ENCODE measurements around the gene C3orf22. TPM values are rescaled to one million over a fixed set of nuclear protein-coding genes. Genes with fewer than 3 reads are reported as not detected.

C3orf22 gene
- total RNA-seq, 1 experiment from 2014 or later = not detected

DNA sequence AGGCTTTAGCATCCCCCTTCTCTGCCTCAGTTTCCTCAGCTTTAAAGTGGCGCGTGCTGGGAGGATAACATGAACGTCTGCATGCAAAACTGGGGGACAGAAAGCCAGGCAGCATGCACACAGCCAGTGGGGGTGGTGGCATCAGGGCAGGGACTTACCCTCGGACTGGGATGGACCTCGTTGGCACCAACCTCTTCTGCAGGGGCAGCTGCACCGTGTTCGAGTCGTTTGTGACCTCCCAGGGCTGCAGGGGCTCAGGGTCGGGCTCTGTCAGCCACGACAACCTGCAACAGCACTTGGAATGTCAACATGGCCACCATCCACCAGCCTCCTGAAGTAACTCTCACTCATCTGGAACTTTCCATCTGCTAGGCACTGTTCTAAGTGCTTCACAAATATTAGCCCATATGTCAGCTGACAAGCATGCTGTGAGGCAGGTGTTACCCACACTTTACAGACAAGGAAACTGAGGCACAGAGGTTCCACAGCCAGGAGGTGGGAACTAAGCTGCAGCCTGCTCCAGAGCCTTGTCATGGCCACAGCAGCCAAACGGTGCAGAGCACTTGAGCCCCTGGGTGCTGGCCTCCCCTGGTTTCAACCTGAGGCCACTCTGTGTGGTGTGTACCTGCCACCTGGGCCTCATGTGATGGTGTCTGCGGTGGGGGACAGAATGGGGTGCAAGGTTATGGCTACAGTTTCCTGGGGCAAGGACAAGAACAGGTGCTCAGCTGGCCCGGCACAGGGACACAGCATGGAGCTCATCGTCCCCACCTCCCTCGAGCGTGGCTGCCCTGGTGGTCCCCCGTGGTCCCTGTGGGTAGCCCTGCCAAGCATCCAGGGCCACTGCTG, 6.7 kb downstream of the C3orf22 start:
- Histone ChIP-seq H3K27me3 (ENCODE audit: control insufficient read depth, insufficient read depth, low read length) (no peaks in the 10 kb centered on the region), H3K36me3 (replicated peaks; ENCODE audit: control insufficient read depth, insufficient read depth, low read length) (no peaks in the 10 kb centered on the region), H3K4me3 (ENCODE audit: insufficient read depth, low read depth, low read length) (no peak overlapping the region)
- peak; percentile 29 for DNase-seq

- Histone ChIP-seq H3K27me3 (ENCODE audit: control insufficient read depth, insufficient read depth, low read length) (no peaks in the 10 kb centered on the region), H3K4me3 (ENCODE audit: insufficient read depth, low read depth, low read length) (no peak overlapping the region), H3K36me3 (replicated peaks; ENCODE audit: control insufficient read depth, insufficient read depth, low read length) (no peaks in the 10 kb centered on the region)
- peak; percentile 33 for DNase-seq
These were observed 7.5 kb downstream of the C3orf22 start for GRCh38 chr3:126551121-126551838.

DNA sequence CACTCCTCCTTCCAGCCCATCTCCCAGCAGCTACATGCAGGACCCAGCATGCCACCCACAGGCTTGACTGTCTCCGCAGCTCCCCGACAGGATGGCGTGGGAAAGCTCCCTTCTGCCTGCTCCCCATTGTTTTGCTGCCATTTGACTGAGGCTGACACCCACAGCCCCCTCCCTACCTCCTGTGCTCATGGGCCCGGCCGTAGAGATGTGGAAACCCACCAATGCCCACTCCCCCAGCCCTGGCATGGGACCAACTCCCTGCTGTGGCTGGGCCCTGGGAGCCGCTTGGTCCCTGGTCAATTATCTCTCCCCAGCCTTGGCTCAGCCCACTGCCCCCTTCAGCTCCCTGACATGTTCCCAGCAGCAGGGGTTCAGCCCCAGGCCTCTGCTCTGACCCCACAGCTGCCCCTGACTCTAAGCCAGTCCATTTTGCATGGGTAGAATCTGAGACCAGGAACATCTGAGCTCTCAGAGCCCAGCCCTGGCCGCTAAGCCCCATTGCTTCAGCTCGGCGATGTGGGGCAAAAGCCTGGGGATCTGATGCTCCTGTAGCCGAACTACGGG, 8.2 kb downstream of the C3orf22 start:
- DNase-seq = peak; percentile 46
- Histone ChIP-seq H3K4me3 (ENCODE audit: insufficient read depth, low read depth, low read length) (no peak overlapping the region), H3K36me3 (replicated peaks; ENCODE audit: control insufficient read depth, insufficient read depth, low read length) (no peaks in the 10 kb centered on the region), H3K27me3 (ENCODE audit: control insufficient read depth, insufficient read depth, low read length) (no peaks in the 10 kb centered on the region)

GRCh38 chr3:126549861-126550487, 8.8 kb downstream of the C3orf22 start:
- peak; percentile 55 for DNase-seq
- Histone ChIP-seq H3K27me3 (ENCODE audit: control insufficient read depth, insufficient read depth, low read length) (no peaks in the 10 kb centered on the region), H3K36me3 (replicated peaks; ENCODE audit: control insufficient read depth, insufficient read depth, low read length) (no peaks in the 10 kb centered on the region), H3K4me3 (ENCODE audit: insufficient read depth, low read depth, low read length) (no peak overlapping the region)

- Histone ChIP-seq H3K36me3 (replicated peaks; ENCODE audit: control insufficient read depth, insufficient read depth, low read length) (no peaks in the 10 kb centered on the region), H3K4me3 (ENCODE audit: insufficient read depth, low read depth, low read length) (no peak overlapping the region)
- peak; percentile 69 for DNase-seq
These were observed 9.9 kb downstream of the C3orf22 start for GRCh38 chr3:126548556-126549466.

GRCh38 chr3:126547721-126548120, 11.0 kb downstream of the C3orf22 start:
- Histone ChIP-seq H3K4me3 (ENCODE audit: insufficient read depth, low read depth, low read length) (no peak overlapping the region), H3K27me3 (ENCODE audit: control insufficient read depth, insufficient read depth, low read length) (no peaks in the 10 kb centered on the region), H3K36me3 (replicated peaks; ENCODE audit: control insufficient read depth, insufficient read depth, low read length) (no peaks in the 10 kb centered on the region)
- DNase-seq = peak; percentile 26

More at GRCh38 chr3:126548556-126549466, 9.9 kb downstream of the C3orf22 start:
- no peaks in the 10 kb centered on the region for H3K27me3 ChIP-seq (ENCODE audit: control insufficient read depth, insufficient read depth, low read length)

DNA sequence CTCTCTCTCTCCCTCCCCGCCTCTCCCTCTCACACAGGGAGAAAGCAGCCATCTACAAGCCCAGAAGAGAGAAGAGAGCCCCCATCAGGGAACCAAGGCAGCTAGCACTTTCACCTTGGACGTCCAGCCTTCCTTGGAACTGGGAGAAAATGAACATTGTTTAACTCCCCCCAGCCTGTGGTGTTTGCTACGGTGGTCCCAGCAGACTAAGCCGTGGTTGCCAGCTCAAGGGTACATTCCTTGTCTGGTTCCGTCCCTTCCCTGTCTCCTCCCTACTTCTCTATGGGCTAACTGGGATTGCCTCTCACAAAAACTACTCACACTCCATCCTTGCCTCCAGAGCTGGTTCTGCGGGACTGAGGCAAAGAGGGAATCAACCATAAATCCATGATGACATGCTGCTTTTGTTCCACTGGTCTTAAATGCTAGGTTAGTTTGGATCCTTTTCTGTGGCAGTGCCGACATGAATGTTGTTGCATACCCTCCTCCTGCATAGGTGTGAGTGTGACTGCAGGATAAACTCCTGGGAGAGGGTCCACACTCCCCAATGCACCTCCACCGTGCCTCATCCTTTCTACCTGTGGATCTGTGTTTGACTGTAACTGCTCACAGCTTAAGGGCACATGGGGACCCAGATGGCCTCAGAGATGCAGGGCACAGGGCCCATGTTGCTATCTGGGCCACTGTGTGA, 12.0 kb downstream of the C3orf22 start:
- Histone ChIP-seq H3K27me3 (ENCODE audit: control insufficient read depth, insufficient read depth, low read length) (no peaks in the 10 kb centered on the region), H3K4me3 (ENCODE audit: insufficient read depth, low read depth, low read length) (no peak overlapping the region), H3K36me3 (replicated peaks; ENCODE audit: control insufficient read depth, insufficient read depth, low read length) (no peaks in the 10 kb centered on the region)
- DNase-seq = peak; percentile 36

DNA sequence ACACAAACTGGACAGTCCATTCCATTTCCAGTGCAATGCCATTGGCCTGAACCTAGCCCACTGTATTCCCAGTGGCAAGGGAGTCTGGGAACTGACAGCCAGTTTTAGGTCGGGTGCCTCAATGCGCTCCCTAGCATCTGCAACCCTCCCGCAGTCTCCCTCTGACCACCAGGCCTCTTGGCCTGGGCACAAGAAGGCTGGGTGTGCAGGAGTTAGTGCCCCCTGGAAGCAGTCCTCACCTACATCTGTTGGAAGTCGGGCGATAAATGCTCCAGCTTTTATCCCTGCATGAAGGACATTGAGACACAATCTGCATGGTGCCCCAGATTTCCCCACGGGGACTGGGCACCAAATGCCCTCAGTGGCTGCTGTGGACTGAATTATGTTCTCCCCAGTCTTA, 12.7 kb downstream of the C3orf22 start:
- DNase-seq = no peak
- no peaks in the 10 kb centered on the region for H3K36me3 ChIP-seq (replicated peaks; ENCODE audit: control insufficient read depth, insufficient read depth, low read length)
- H3K27me3 ChIP-seq (ENCODE audit: control insufficient read depth, insufficient read depth, low read length) = no peaks in the 10 kb centered on the region
- H3K4me3 ChIP-seq (ENCODE audit: insufficient read depth, low read depth, low read length) = no peak overlapping the region

DNA sequence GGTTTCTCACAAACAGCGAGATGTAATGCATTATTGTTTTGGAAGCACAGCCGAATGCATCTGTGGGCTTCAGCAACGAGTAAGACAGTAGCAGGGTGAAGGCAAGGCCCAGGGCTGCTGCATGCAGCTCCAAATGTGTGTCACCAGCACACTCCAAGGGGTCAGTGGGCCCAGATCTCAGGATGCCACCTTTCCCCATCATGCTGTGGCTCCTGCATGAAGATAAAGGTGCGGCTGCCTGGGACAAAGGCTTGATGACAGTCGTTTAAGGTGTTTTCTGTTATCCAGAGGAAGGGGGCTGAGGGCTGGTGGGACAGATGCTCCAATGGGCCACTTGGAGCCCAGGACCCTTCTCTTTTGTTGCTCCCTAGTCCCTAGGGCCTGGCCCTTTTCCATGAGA, 13.2 kb downstream of the C3orf22 start:
- no peaks in the 10 kb centered on the region for H3K36me3 ChIP-seq (replicated peaks; ENCODE audit: control insufficient read depth, insufficient read depth, low read length)
- H3K27me3 ChIP-seq (ENCODE audit: control insufficient read depth, insufficient read depth, low read length) = no peaks in the 10 kb centered on the region
- peak; percentile 28 for DNase-seq
- H3K4me3 ChIP-seq (ENCODE audit: insufficient read depth, low read depth, low read length) = no peak overlapping the region

DNA sequence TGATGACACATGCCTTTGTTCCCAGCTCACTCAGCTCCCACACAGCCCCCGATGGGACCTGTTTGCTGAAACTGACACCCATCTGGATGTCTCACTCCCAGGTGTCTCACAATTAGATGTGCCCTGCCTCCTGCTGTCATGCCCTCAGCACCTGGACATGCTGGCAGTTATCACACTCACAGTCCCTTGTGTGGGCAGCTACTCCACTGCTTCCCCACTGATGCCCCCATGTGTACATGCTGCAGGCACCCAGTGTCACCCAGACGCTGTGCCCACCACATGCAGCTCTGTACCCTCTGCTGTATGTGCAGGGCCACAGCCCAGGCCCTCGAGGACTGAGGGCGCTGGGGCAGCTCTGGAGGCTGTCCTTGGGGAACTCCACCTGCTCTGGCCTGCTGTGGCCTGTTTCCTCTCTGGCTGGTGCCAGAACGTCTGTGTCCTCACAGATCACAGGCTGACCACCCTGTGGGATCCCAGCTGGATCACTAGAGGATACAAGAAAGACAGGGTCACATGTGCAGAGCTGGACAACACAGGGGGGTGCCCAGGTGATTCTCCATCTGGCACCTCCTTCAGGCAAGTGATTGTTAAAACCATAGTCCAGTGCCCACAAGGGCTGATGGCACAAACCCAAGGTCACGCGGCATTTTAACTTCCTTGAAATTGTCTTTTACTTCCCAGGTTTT, 14.0 kb downstream of the C3orf22 start:
- Histone ChIP-seq H3K36me3 (replicated peaks; ENCODE audit: control insufficient read depth, insufficient read depth, low read length) (no peaks in the 10 kb centered on the region), H3K27me3 (ENCODE audit: control insufficient read depth, insufficient read depth, low read length) (no peaks in the 10 kb centered on the region), H3K4me3 (ENCODE audit: insufficient read depth, low read depth, low read length) (no peak overlapping the region)
- peak; percentile 33 for DNase-seq

DNA sequence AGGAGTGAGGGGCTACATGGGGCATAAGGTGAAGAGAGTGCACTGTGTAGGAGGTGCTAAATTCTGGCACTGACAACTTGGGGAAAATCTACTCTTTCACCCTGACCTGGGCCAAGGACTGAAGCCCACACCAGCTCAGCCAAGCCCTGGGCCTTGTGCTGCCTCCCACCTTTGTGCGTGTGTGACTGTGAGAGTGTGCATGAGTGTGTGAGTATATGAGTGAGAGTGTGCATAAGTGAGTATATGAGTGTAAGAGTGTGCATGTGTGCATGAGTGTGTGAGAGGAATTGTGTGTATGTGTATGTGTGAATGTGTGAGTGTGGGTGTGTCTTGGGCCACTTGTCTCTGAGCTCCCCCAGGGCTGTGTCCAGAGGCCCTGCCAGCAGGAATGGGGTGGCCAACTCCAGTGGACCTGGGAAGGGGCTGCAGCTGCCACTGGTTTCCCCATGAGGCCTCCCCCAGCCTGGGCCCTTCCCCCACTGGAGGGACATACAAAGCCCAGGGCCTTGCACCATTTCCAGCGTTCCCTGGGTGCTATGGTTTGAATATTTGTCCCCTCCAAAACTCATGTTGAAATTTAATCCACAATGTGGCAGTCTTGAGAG, 15.2 kb downstream of the C3orf22 start:
- Histone ChIP-seq H3K27me3 (ENCODE audit: control insufficient read depth, insufficient read depth, low read length) (no peaks in the 10 kb centered on the region), H3K36me3 (replicated peaks; ENCODE audit: control insufficient read depth, insufficient read depth, low read length) (no peaks in the 10 kb centered on the region), H3K4me3 (ENCODE audit: insufficient read depth, low read depth, low read length) (no peak overlapping the region)
- no peak for DNase-seq

- no peaks in the 10 kb centered on the region for H3K27me3 ChIP-seq (ENCODE audit: control insufficient read depth, insufficient read depth, low read length)
- no peaks in the 10 kb centered on the region for H3K36me3 ChIP-seq (replicated peaks; ENCODE audit: control insufficient read depth, insufficient read depth, low read length)
- peak; percentile 62 for DNase-seq
- no peak overlapping the region for H3K4me3 ChIP-seq (ENCODE audit: insufficient read depth, low read depth, low read length)
These were observed 16.1 kb downstream of the C3orf22 start for GRCh38 chr3:126542340-126543241.

Data from H7 (cell line).